Suppressor macrophage (primary cell): ENCODE data around the gene ARFGAP1.

Experiments used
- DNase-seq, 4 experiments: peaks; one replicate each; pipeline ENCODE4 v3.0.0-alpha.2; 2020 to 2022

Gene ARFGAP1

GRCh38 chr20:63261060-63261794 lies 11.4 kb upstream of the ARFGAP1 start:
- no peak for DNase-seq

- no peak for DNase-seq
Measured at GRCh38 chr20:63261795-63262528, 10.7 kb upstream of the ARFGAP1 start.

GRCh38 chr20:63262836-63263235 lies 9.8 kb upstream of the ARFGAP1 start:
- no peak for DNase-seq

GRCh38 chr20:63264000-63264399 lies 8.6 kb upstream of the ARFGAP1 start:
- no peak for DNase-seq

DNA sequence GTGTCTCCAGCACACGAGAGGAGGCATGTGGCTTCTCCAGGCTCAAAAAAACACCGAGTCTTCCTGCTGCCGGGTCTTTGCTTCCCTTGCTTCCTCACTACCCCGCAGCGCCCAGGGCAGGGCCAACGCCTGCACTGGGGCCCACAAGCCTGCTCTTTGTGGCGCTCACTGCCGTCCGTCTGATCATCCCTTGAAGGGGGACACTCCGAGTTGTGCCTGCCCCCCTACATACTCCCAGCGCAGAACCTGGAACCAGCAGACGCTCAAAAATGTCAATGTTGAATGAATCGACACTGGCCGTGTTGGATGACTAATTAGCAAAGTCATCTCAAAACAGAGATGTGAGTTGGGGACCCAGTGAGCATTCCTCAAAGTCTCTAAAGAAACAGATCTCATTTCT lies 8.1 kb upstream of the ARFGAP1 start:
- no peak for DNase-seq

- no peak for DNase-seq
Measured at GRCh38 chr20:63265891-63266515, 6.6 kb upstream of the ARFGAP1 start.

DNA sequence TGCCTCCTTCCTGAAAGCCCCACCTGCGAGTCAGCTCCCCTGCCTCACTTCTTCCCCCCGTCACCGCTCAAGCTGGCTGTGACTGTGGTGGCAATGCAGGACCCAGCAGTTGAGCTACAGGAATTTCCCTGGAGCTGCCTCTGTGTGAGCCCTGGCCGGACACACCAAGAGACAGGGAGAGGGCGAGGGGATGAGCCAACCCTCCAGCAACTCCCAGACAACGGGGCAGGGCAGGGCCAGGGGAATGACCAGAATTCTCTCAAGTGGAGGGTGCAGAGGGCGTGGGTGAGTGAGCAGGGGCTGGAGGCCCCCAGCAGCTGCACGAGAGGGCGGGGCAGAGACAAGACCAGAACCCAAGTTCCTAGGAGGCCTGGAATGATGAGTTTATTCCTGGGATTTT lies 4.9 kb upstream of the ARFGAP1 start:
- DNase-seq: no peak

DNA sequence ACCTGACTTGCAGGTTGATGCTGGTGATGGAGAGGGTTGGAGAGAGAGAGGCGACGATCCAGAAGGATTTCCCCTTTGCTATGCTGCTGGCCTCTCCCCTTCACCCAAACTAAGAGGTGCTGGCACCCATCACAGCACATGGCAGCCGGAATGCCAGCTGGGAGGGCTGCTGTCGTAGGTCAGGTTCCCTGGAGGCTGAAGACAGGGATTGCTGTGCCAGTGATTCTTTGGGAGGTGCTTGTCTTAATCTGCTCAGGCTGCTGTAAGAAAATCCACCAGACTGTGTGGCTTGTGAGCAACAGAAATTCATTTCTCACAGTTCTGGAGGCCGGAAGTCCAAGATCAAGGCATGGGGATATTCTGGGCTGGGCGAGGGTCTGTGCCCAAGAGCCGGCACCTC lies 4.4 kb upstream of the ARFGAP1 start:
- DNase-seq: no peak

- DNase-seq: no peak
Measured at GRCh38 chr20:63268671-63269439, 3.8 kb upstream of the ARFGAP1 start.

DNA sequence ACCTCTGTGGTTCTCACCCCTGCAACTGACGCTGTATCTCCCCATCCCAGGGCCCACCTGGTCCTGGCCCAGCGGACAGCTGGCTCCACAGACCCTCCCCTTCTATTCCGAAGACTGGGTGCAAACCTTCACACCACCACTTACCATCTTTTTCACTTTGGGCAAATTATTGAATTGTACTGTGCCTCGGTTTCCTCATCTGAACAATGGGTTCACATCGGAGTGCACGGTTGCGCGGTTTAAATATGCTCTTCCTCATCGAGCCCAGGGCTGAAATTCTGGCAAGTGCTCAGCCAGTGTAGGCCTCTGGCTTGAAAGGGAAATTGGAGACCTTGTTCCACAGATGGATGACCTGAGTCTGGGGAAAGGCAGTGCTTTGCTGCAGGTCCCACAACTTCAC lies 2.9 kb upstream of the ARFGAP1 start:
- no peak for DNase-seq

DNA sequence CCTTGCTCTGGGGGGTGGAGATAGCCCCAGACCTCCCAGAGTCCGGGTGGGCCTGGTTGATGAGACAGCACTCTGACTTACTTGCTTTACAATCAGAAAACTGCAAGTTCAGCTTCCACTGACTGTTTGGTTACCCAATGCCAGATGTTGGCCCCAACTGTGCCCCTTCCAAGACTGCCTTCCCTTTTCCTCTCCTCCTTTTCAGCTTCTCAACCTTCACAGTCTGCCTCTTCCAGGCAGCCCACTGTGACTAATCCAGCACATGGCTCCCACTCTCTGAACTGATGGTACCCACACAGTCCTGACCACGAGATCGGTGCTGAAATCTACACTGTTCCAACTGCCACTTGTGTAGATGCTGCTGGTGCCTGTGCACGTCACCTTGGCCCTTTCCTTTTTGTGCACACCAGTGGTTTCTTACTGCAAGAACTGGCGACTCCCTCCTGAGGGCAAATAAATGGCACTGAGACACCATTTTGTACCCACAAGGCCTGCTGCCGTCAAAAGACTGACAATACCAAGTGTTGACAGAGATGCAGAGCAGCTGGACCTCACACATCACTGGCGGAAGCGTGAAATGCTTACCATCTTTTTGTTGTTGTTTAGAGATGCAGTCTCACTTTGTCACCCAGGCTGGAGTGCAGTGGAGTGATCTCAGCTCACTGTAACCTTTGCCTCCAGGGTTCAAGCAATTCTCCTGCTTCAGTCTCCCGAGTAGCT lies 1.8 kb upstream of the ARFGAP1 start:
- DNase-seq: no peak

GRCh38 chr20:63273059-63273579 lies 506 bp downstream of the ARFGAP1 start:
- DNase-seq: peak in 2 of 4 experiments; percentile 14 to 34

DNA sequence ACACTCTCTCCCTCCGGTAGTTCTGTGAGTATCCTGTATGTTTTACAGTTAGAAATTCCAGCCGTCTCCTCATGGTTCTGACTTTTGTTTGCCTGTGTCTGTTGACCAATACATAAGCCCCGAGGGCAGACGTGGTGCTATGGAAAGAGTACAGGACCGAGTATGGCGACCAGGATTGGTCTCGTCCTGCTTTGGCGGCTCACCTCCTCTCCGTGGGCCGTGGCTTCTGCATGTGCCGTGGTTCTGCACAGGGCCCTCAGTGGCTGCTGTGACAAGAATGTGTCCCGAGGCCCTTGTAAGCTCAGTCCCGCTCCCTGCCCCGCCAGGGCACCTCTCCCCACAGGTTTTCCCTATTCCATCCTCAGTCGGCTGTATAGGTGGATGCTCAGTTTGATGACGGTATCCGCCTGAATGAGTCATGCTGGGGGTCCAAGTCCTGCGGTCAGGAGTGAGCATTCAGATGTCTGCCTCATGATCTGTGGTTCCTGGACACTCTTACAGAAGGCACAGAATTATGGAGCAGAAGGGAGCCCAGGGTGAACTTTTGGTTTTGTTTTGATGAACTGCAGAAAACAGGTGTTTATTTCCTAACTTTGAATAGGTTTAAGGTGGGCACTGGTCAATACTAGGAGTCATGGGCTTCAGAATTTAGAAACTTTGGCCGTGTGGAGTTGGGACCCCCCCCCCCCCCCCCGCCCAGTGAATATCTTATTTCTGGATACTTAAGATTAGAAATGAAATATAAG lies 1.2 kb downstream of the ARFGAP1 start:
- DNase-seq: no peak

GRCh38 chr20:63274381-63275228 lies 2.0 kb downstream of the ARFGAP1 start:
- DNase-seq: no peak

GRCh38 chr20:63275825-63276224 lies 3.2 kb downstream of the ARFGAP1 start:
- DNase-seq: no peak

GRCh38 chr20:63276956-63277355 lies 4.3 kb downstream of the ARFGAP1 start:
- no peak for DNase-seq

GRCh38 chr20:63277466-63278272 lies 5.1 kb downstream of the ARFGAP1 start:
- no peak for DNase-seq

- no peak for DNase-seq
Measured at GRCh38 chr20:63278661-63279060, 6.0 kb downstream of the ARFGAP1 start.

- DNase-seq: no peak
Measured at GRCh38 chr20:63279931-63280330, 7.3 kb downstream of the ARFGAP1 start.
